WERI-Rb-1 (cell line): ENCODE data around the gene LHFPL2.
A peak's percentile ranks its signal among the peaks of the same experiment; 100 is the strongest.
"Not testable (repeated sequence)": the region's sequence is repeated elsewhere in the genome, so short reads cannot be mapped to it uniquely, and the experiment has no call there.

Experiments
- DNase-seq: peaks from one replicate; pipeline ENCODE4 v3.0.0-alpha.2; 2020
- H3K27ac ChIP-seq: fragments of 250-450 bp; sonication (Bioruptor Pico); 2 replicates; pipeline ENCODE4 v1.5.1; 2020; ENCODE audit warnings: mild to moderate bottlenecking, moderate library complexity
- H3K27me3 ChIP-seq: fragments of 250-450 bp; sonication (Bioruptor Pico); 2 replicates; pipeline ENCODE4 v1.5.1; 2021; ENCODE audit warnings: mild to moderate bottlenecking, low read depth, moderate library complexity; ENCODE audit not compliant: insufficient read depth, severe bottlenecking
- H3K36me3 ChIP-seq: fragments of 250-450 bp; sonication (Bioruptor Pico); 2 replicates; pipeline ENCODE4 v1.5.1; 2020; ENCODE audit warnings: mild to moderate bottlenecking, moderate library complexity
- H3K4me3 ChIP-seq: 2 replicates; pipeline ENCODE4 v1.5.1; 2011; ENCODE audit warnings: low read depth, mild to moderate bottlenecking, control low read depth, low read length
- H3K9me3 ChIP-seq: fragments of 250-450 bp; sonication (Bioruptor Pico); 2 replicates; pipeline ENCODE4 v1.5.1; 2021; ENCODE audit warnings: mild to moderate bottlenecking, moderate library complexity; ENCODE audit not compliant: severe bottlenecking
- CTCF ChIP-seq: IDR thresholded peaks from 2 replicates; pipeline ENCODE4 v1.5.1; 2011; ENCODE audit warnings: low read depth, mild to moderate bottlenecking, control low read depth, inconsistent platforms, low read length

LHFPL2 gene

GRCh38 chr5:78648359-78649210 lies at the start of gene LHFPL2:
Gene LHFPL2, minus strand, starts transcription at chr5:78648772. Its CDS starts 138,559 bp downstream, at chr5:78510213.
- Histone ChIP-seq H3K27me3 (no peaks in the 10 kb centered on the region), H3K4me3 (peak within 1 kb of the TSS; percentile 81), H3K9me3 (no peaks in the 10 kb centered on the region), H3K27ac (peak within 1 kb of the TSS; percentile 84), H3K36me3 (peaks cover 16% of the 10 kb centered on the region)
- no peak for TF ChIP-seq CTCF
- peak; percentile 79 for DNase-seq

GRCh38 chr5:78696637-78697036 lies 48.1 kb upstream of the LHFPL2 start:
- TF ChIP-seq CTCF = no peak
- Histone ChIP-seq H3K36me3 (no peaks in the 10 kb centered on the region), H3K27ac (no peak overlapping the region), H3K4me3 (no peak overlapping the region), H3K9me3 (no peaks in the 10 kb centered on the region), H3K27me3 (no peaks in the 10 kb centered on the region)
- DNase-seq = no peak

GRCh38 chr5:78696052-78696451 lies 47.5 kb upstream of the LHFPL2 start:
- not testable (repeated sequence) for H3K4me3 ChIP-seq, H3K36me3 ChIP-seq, H3K27ac ChIP-seq, H3K9me3 ChIP-seq, H3K27me3 ChIP-seq, DNase-seq

GRCh38 chr5:78693339-78693738 lies 44.8 kb upstream of the LHFPL2 start:
- no peaks in the 10 kb centered on the region for H3K36me3 ChIP-seq
- DNase-seq = no peak
- H3K27me3 ChIP-seq = no peaks in the 10 kb centered on the region
- H3K4me3 ChIP-seq = no peak overlapping the region
- no peak overlapping the region for H3K27ac ChIP-seq
- H3K9me3 ChIP-seq = no peaks in the 10 kb centered on the region
- TF ChIP-seq CTCF = no peak

- H3K27ac ChIP-seq = peak overlapping the region; percentile 82
- no peaks in the 10 kb centered on the region for H3K27me3 ChIP-seq
- H3K4me3 ChIP-seq = peak overlapping the region; percentile 18; the same call in 1 of the 2 replicates
- H3K36me3 ChIP-seq = no peaks in the 10 kb centered on the region
- peak; percentile 73 for DNase-seq
- TF ChIP-seq CTCF = no peak
- peaks cover 3% of the 10 kb centered on the region for H3K9me3 ChIP-seq
These were observed 42.8 kb upstream of the LHFPL2 start for GRCh38 chr5:78691084-78691960.
